IMR-90 (cell line): Measurements from ENCODE around the gene ADARB2. TPM values are rescaled to one million over a fixed set of nuclear protein-coding genes. Genes with fewer than 3 reads are reported as not detected.

Experiments
- ATAC-seq: fragments of 200-7000 bp; cut with Tn5 transposase; 2 replicates; pipeline ENCODE4 v1.9.1; 2020; ENCODE audit warnings: low read depth, mild to moderate bottlenecking, moderate library complexity
- BruUV-seq: library from RNA; stranded (reverse); fragments of 400-500 nt; replicated peaks from 2 replicates; lab custom pipeline; 2021; lab: Mats Ljungman, UMichigan
- CTCF ChIA-PET: fragments of 300-600 bp; formaldehyde crosslinking; extraction: SDS; loops from one replicate; lab custom pipeline; 2021; ENCODE audit warnings: antibody characterized with exemption; lab: Yijun Ruan, JAX
- POLR2A ChIA-PET: fragments of 300-600 bp; sonication (Branson Sonifier 250); formaldehyde crosslinking; loops from one replicate; lab custom pipeline; 2022; ENCODE audit warnings: antibody characterized with exemption; ENCODE audit not compliant: unreplicated experiment; lab: Charles Lee
- DNase-seq: peaks from one replicate; pipeline ENCODE4 v3.0.0; 2013
- H2AFZ ChIP-seq: replicated peaks from 2 replicates; pipeline ENCODE3; 2013; ENCODE audit warnings: low read length, mild to moderate bottlenecking; ENCODE audit not compliant: poor library complexity
- H2AK5ac ChIP-seq: 2 replicates; pipeline ENCODE4 v1.6.1; 2013; ENCODE audit warnings: low read depth, low read length, inconsistent platforms
- H2AK9ac ChIP-seq: replicated peaks from 2 replicates; pipeline ENCODE3; 2013; ENCODE audit warnings: mild to moderate bottlenecking, low read depth, low read length, moderate library complexity; ENCODE audit not compliant: poor library complexity
- H2BK120ac ChIP-seq: 2 replicates; pipeline ENCODE4 v1.6.1; 2013; ENCODE audit warnings: low read depth, low read length, inconsistent platforms
- H2BK15ac ChIP-seq: 3 replicates; pipeline ENCODE4 v1.6.1; 2013; ENCODE audit warnings: low read depth, low read length, inconsistent platforms
- H2BK20ac ChIP-seq: 2 replicates; pipeline ENCODE4 v1.6.1; 2013; ENCODE audit warnings: low read depth, mild to moderate bottlenecking, inconsistent platforms, low read length, moderate library complexity
- H2BK5ac ChIP-seq: 2 replicates; pipeline ENCODE4 v1.6.1; 2013; ENCODE audit warnings: mild to moderate bottlenecking, low read depth, low read length, inconsistent platforms; ENCODE audit not compliant: poor library complexity, severe bottlenecking
- H3K14ac ChIP-seq: replicated peaks from 2 replicates; pipeline ENCODE4 v1.6.1; 2013; ENCODE audit warnings: low read depth, low read length, inconsistent platforms
- H3K18ac ChIP-seq: 2 replicates; pipeline ENCODE4 v1.6.1; 2013; ENCODE audit warnings: low read depth, low read length, control low read depth
- H3K23ac ChIP-seq: 2 replicates; pipeline ENCODE4 v1.6.1; 2013; ENCODE audit warnings: low read depth, low read length, inconsistent platforms
- H3K27ac ChIP-seq: 2 replicates; pipeline ENCODE4 v1.5.1; 2013; ENCODE audit warnings: mild to moderate bottlenecking, control low read depth, low read length; ENCODE audit not compliant: insufficient read depth
- H3K27me3 ChIP-seq: 2 replicates; pipeline ENCODE4 v1.6.1; 2013; ENCODE audit warnings: low read length; ENCODE audit not compliant: control insufficient read depth, insufficient read depth
- H3K36me3 ChIP-seq: 2 replicates; pipeline ENCODE4 v1.6.1; 2013; ENCODE audit warnings: low read length, mixed read lengths; ENCODE audit not compliant: control insufficient read depth, insufficient read depth
- H3K4ac ChIP-seq: 2 replicates; pipeline ENCODE4 v1.6.1; 2013; ENCODE audit warnings: low read depth, low read length, inconsistent platforms
- H3K4me1 ChIP-seq: 2 replicates; pipeline ENCODE4 v1.6.1; 2013; ENCODE audit warnings: low read length, mixed read lengths; ENCODE audit not compliant: control insufficient read depth, insufficient read depth
- H3K4me2 ChIP-seq: 2 replicates; pipeline ENCODE4 v1.6.1; 2013; ENCODE audit warnings: low read depth, mild to moderate bottlenecking, control low read depth, low read length, moderate library complexity
- H3K4me3 ChIP-seq: 2 replicates; pipeline ENCODE4 v1.5.1; 2013; ENCODE audit warnings: low read depth, mild to moderate bottlenecking, control low read depth, low read length, moderate library complexity; ENCODE audit not compliant: insufficient read depth
- H3K56ac ChIP-seq: 2 replicates; pipeline ENCODE4 v1.6.1; 2013; ENCODE audit warnings: low read length, inconsistent platforms; ENCODE audit not compliant: insufficient read depth; ENCODE audit errors: extremely low read depth
- H3K79me1 ChIP-seq, 2 experiments: 2 replicates each; pipeline ENCODE4 v1.6.1; 2013; ENCODE audit warnings: low read length in 2 of 2, inconsistent platforms in 1 of 2, low read depth in 1 of 2
- H3K9ac ChIP-seq: 2 replicates; pipeline ENCODE4 v1.6.1; 2013; ENCODE audit warnings: low read depth, low read length, control low read depth
- H3K9me1 ChIP-seq: 2 replicates; pipeline ENCODE4 v1.6.1; 2013; ENCODE audit warnings: low read length, inconsistent platforms; ENCODE audit not compliant: insufficient read depth
- H3K9me3 ChIP-seq: 2 replicates; pipeline ENCODE4 v1.6.1; 2013; ENCODE audit warnings: low read length; ENCODE audit not compliant: control insufficient read depth, insufficient read depth
- H4K20me1 ChIP-seq: 2 replicates; pipeline ENCODE4 v1.6.1; 2013; ENCODE audit warnings: low read length, inconsistent platforms; ENCODE audit not compliant: insufficient read depth
- H4K5ac ChIP-seq: 2 replicates; pipeline ENCODE4 v1.6.1; 2013; ENCODE audit warnings: mild to moderate bottlenecking, low read depth, low read length, control low read depth
- H4K8ac ChIP-seq, 2 experiments: 2 replicates each; pipeline ENCODE4 v1.6.1; 2013; ENCODE audit warnings: low read depth in 2 of 2, low read length in 2 of 2, control low read depth in 1 of 2, inconsistent platforms in 1 of 2
- H4K91ac ChIP-seq: 2 replicates; pipeline ENCODE4 v1.6.1; 2013; ENCODE audit warnings: low read depth, low read length, inconsistent platforms; ENCODE audit not compliant: insufficient read depth
- BHLHE40 ChIP-seq: fragments of 150-350 bp; IDR thresholded peaks from 2 replicates; pipeline ENCODE4 v1.6.1; 2016; ENCODE audit warnings: mild to moderate bottlenecking, low read depth, low read length
- CEBPB ChIP-seq: IDR thresholded peaks from 2 replicates; pipeline ENCODE4 v1.6.1; 2012; ENCODE audit warnings: low read depth, low read length, improper control_type of control experiment
- ELK1 ChIP-seq: fragments of 150-350 bp; IDR thresholded peaks from 2 replicates; pipeline ENCODE4 v1.6.1; 2016; ENCODE audit warnings: low read depth, mild to moderate bottlenecking, low read length, moderate library complexity, borderline replicate concordance
- FOS ChIP-seq: fragments of 150-350 bp; IDR thresholded peaks from 2 replicates; pipeline ENCODE4 v1.6.1; 2016; ENCODE audit warnings: low read depth, low read length
- MAZ ChIP-seq: IDR thresholded peaks from 2 replicates; pipeline ENCODE4 v1.6.1; 2012; ENCODE audit warnings: low read depth, mild to moderate bottlenecking, low read length, improper control_type of control experiment, moderate library complexity, borderline replicate concordance
- MXI1 ChIP-seq: IDR thresholded peaks from 2 replicates; pipeline ENCODE4 v1.6.1; 2012; ENCODE audit warnings: low read depth, mild to moderate bottlenecking, low read length, moderate library complexity, borderline replicate concordance
- NFE2L2 ChIP-seq: fragments of 150-350 bp; IDR thresholded peaks from 2 replicates; pipeline ENCODE4 v1.6.1; 2016; ENCODE audit warnings: low read depth, mild to moderate bottlenecking, low read length
- RAD21 ChIP-seq: IDR thresholded peaks from 2 replicates; pipeline ENCODE4 v1.6.1; 2012; ENCODE audit warnings: low read length, improper control_type of control experiment
- RFX5 ChIP-seq: IDR thresholded peaks from 2 replicates; pipeline ENCODE4 v1.8.0; 2012; ENCODE audit warnings: low read depth, mild to moderate bottlenecking, low read length, moderate library complexity
- SMC3 ChIP-seq: fragments of 150-350 bp; IDR thresholded peaks from 2 replicates; pipeline ENCODE4 v1.6.1; 2016; ENCODE audit warnings: low read depth, mild to moderate bottlenecking, antibody characterized with exemption, low read length, moderate library complexity
- WGBS, 2 experiments: methylation state at CpG; one replicate each; pipeline versions ENCODE4 v1.1.5 to v1.1.7; 2013; ENCODE audit warnings: missing lambda C conversion rate in 2 of 2; ENCODE audit not compliant: insufficient read length in 1 of 2; ENCODE audit errors: extremely low coverage in 2 of 2; 5-methylcytosine and 5-hydroxymethylcytosine counted together
- dilution Hi-C: fragments of 300-500 bp; cut with HindIII; formaldehyde crosslinking; loops from one replicate; pipeline ENCODE4 v1.14.3; 2018; ENCODE audit warnings: low sequenced_read_pairs; ENCODE audit not compliant: unreplicated experiment
- in situ Hi-C: fragments of 300-500 bp; cut with MboI; formaldehyde crosslinking; loops from 3 replicates; pipeline ENCODE4 v1.14.3; 2019; ENCODE audit warnings: low sequenced_read_pairs, inconsistent platforms, mixed read lengths
- intact Hi-C: fragments of 100-400 bp; cut with micrococcal nuclease; formaldehyde crosslinking; loops from 2 replicates; pipeline ENCODE4 v1.10.0; 2022
- polyA plus RNA-seq, 3 experiments: library from polyadenylated mRNA; depleted of rRNA; stranded (reverse); fragments of >200 nt; gene quantifications; 2 replicates each; pipeline ENCODE4 v1.2.3, GENCODE V29; 2012; ENCODE audit warnings: low replicate concordance in 1 of 3
- total RNA-seq: library from RNA; depleted of rRNA; stranded (reverse); fragments of >200 nt; gene quantifications from 2 replicates; pipeline ENCODE4 v1.2.3, GENCODE V29; 2012
- TF ChIP-seq, protein P1 (sequence below): conservative IDR thresholded peaks from 2 replicates; pipeline ENCODE4 v1.5.1; 2012; ENCODE audit warnings: mild to moderate bottlenecking, low read depth, low read length, improper control_type of control experiment
- TF ChIP-seq, protein P2 (sequence below): fragments of 150-350 bp; IDR thresholded peaks from 2 replicates; pipeline ENCODE4 v1.6.1; 2017; ENCODE audit warnings: mild to moderate bottlenecking, antibody characterized with exemption, low read length, low read depth

The ADARB2 gene
- total and polyA plus RNA-seq, 2 of the 4 experiments (the other 2 are of a cell fraction): not detected

- Histone ChIP-seq H2BK120ac (no peak overlapping the region), H3K4ac (no peak overlapping the region), H2BK5ac (no peak overlapping the region), H2AFZ (no peak overlapping the region), H2AK9ac (no peak overlapping the region), H3K4me3 (no peak overlapping the region), H3K18ac (no peak overlapping the region), H3K9me1 (no peaks in the 10 kb centered on the region), H3K23ac (no peak overlapping the region), H2AK5ac (no peak overlapping the region), H3K9me3 (peaks cover 41% of the 10 kb centered on the region), H4K91ac (no peak overlapping the region), H4K5ac (no peak overlapping the region), H2BK15ac (no peak overlapping the region), H3K9ac (no peak overlapping the region), H3K56ac (no peak overlapping the region), H3K27me3 (no peaks in the 10 kb centered on the region), H3K4me2 (no peak overlapping the region), H3K36me3 (no peaks in the 10 kb centered on the region), H3K27ac (no peak overlapping the region), H3K79me1 (no peaks in the 10 kb centered on the region), H3K4me1 (no peaks in the 10 kb centered on the region), H2BK20ac (no peak overlapping the region), H3K14ac (no peak overlapping the region), H4K8ac (no peak overlapping the region), H4K20me1 (no peaks in the 10 kb centered on the region)
- intact Hi-C loops (no loop called here), dilution Hi-C loops (no loop called here), in situ Hi-C loops (no loop called here)
- POLR2A ChIA-PET: no interaction called here
- CTCF ChIA-PET: no interaction called here
- no peak for ATAC-seq
- BruUV-seq: no TSS peak
- TF ChIP-seq BHLHE40 (no peak), NFE2L2 (no peak), ELK1 (no peak), RAD21 (no peak), SMC3 (no peak), MAZ (no peak), FOS (no peak), RFX5 (no peak), CEBPB (no peak), MXI1 (no peak)
- TF ChIP-seq, protein P1, sequence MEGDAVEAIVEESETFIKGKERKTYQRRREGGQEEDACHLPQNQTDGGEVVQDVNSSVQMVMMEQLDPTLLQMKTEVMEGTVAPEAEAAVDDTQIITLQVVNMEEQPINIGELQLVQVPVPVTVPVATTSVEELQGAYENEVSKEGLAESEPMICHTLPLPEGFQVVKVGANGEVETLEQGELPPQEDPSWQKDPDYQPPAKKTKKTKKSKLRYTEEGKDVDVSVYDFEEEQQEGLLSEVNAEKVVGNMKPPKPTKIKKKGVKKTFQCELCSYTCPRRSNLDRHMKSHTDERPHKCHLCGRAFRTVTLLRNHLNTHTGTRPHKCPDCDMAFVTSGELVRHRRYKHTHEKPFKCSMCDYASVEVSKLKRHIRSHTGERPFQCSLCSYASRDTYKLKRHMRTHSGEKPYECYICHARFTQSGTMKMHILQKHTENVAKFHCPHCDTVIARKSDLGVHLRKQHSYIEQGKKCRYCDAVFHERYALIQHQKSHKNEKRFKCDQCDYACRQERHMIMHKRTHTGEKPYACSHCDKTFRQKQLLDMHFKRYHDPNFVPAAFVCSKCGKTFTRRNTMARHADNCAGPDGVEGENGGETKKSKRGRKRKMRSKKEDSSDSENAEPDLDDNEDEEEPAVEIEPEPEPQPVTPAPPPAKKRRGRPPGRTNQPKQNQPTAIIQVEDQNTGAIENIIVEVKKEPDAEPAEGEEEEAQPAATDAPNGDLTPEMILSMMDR: no peak
- TF ChIP-seq, protein P2, sequence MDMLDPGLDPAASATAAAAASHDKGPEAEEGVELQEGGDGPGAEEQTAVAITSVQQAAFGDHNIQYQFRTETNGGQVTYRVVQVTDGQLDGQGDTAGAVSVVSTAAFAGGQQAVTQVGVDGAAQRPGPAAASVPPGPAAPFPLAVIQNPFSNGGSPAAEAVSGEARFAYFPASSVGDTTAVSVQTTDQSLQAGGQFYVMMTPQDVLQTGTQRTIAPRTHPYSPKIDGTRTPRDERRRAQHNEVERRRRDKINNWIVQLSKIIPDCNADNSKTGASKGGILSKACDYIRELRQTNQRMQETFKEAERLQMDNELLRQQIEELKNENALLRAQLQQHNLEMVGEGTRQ: no peak
- no peak for DNase-seq
- no CpG with 5 or more reads among the region's 10 CpGs for WGBS, 2 experiments
Observed at GRCh38 chr10:1743141-1743540, 5.8 kb upstream of the ADARB2 start.
